ENCODE measurements around the gene F2R.

Gene F2R

DNA sequence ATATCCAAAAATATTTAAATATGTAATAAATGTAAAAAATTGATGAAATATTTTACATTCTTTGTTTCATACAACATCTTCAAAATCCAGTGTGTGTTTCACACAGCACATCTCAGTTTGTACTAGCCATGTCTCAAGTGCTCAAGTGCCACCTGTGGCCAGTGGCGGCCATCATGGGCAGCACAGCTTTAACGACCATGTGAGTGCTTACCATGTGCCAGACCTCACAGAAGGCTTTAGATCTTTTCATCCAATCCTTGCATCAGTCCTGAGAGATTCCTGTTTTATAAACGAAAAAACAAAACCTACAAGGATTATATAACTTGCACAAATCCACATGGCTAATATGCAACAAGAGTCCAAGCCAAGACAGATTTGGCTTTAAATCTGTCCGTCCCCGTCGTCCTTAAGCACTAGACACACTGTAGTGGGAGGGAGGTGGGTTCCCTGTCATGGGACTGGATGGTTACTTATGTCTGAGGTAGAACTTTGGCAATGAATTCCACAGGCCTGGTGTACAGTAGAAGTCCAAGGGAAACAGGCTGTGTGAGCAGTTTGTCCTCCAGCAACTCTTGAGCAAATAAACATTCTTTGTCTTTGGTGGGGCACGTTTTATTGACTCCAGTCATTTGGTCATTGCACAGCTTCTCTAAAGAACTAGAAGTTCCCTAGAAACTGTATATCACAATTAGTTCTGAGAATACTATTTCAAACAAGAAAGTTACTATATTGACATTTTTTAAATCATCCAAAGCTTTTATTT, 25.0 kb upstream of the F2R start:
- DNase-seq, result no peak

- DNase-seq, result no peak
Measured at GRCh38 chr5:76691467-76692273, 24.3 kb upstream of the F2R start.

GRCh38 chr5:76692274-76692540, 23.7 kb upstream of the F2R start:
- DNase-seq, result no peak

- DNase-seq, result no peak
Measured at GRCh38 chr5:76692651-76693050, 23.3 kb upstream of the F2R start.

GRCh38 chr5:76693141-76693540, 22.8 kb upstream of the F2R start:
- no peak for DNase-seq

DNA sequence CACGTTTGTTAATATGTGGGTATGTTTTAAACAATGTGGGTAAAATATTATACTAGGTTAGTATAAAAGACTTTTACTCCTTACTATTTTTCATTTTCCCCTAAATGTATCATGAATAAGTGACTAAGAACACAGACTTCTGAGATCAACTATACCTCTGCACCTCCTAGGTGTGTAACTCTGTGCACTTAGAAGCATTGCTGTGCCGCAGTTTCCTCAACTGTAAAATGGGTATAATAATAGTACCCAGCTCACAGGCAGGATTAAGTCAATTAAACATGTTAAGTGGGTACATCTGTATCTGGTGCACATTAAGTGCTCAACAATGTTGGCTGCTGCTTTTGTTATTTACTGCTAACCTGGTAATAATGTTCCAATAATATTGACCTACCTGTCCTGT, 21.6 kb upstream of the F2R start:
- DNase-seq, result no peak

- no peak for DNase-seq
Measured at GRCh38 chr5:76695346-76695745, 20.6 kb upstream of the F2R start.

- no peak for DNase-seq
Measured at GRCh38 chr5:76696251-76696650, 19.7 kb upstream of the F2R start.

- no peak for DNase-seq
Measured at GRCh38 chr5:76697670-76698069, 18.3 kb upstream of the F2R start.

DNA sequence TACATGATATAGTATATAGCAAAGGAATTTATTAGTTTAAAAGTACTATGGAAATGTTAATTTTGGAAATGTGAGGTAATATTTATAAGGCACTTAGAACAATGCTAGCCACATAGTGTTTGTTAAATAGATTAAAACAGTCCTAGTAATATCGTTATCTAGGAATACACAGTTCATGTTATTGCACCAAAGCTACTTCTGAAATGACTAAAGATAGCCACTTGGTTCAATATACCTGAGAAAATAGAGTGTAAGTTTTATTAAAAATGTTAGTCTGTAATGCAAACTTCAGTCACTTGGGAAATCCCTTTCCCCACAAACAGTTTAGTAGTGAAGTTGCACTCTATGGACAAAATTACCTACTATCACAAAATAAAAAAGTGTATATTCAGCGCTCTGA, 15.4 kb upstream of the F2R start:
- no peak for DNase-seq

GRCh38 chr5:76701298-76701697, 14.6 kb upstream of the F2R start:
- DNase-seq, result no peak

DNA sequence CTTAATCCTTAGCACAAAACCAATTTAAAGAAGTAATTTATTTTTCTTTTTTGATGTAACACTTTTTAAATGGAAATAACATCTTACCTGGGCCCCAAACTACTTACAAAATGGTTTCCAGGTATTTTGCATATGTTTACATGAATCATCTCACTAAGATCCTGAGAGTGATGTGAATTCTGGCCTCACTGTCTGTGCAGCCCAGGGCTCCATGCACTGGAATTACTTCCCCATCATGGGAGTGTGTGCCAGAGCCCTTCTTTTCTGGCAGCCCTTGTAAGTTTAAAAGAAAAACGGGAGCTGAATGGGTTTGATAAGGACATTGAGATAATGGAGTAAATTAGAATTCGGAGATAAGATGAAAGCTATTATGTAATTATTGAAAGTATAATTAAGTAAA, 12.2 kb upstream of the F2R start:
- no peak for DNase-seq

DNA sequence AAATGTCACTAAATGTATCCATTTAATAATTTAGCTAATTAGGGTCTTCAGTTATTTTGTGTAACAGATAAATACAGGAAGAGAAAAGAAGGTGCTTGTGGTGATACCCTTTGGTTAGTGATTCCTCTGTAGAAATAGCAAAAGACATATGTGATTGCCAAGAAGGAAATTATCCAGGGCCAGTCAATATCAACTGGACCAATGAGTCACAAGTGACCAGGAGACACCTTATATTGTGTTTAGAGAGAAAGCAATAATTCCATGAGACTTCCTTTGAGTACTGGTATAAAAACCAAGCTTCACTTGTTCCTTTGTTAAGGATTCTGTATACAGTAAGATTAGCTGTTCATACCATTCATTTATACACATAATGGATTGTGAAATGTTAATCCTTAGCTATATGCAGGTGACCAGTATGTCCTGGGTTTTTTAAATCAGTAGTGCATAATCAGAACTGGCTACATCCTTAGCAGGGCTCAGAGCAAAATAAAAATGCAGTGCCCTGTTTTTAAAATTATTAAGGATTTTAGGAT, 11.7 kb upstream of the F2R start:
- no peak for DNase-seq

- DNase-seq, result no peak
Measured at GRCh38 chr5:76705574-76705973, 10.4 kb upstream of the F2R start.

- no peak for DNase-seq
Measured at GRCh38 chr5:76709762-76710161, 6.2 kb upstream of the F2R start.

DNA sequence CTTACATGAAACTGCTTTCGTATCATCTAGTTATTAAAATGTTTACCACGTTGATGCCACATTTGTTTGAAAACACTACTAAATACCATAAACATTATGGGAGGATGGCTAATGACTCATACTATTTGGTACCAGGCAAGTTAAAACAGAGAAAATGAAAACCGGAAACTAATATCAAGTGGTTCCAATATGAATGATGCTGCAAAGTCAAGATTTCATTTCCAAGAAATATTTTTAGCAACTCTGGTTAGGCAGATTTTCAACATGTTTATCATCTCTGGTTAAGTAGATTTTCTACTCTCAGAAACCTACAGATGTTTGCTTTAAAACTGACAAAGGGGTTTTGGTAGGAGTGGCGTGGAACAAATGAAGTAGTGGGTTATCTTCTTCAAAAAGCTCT, 4.9 kb upstream of the F2R start:
- DNase-seq, result no peak

DNA sequence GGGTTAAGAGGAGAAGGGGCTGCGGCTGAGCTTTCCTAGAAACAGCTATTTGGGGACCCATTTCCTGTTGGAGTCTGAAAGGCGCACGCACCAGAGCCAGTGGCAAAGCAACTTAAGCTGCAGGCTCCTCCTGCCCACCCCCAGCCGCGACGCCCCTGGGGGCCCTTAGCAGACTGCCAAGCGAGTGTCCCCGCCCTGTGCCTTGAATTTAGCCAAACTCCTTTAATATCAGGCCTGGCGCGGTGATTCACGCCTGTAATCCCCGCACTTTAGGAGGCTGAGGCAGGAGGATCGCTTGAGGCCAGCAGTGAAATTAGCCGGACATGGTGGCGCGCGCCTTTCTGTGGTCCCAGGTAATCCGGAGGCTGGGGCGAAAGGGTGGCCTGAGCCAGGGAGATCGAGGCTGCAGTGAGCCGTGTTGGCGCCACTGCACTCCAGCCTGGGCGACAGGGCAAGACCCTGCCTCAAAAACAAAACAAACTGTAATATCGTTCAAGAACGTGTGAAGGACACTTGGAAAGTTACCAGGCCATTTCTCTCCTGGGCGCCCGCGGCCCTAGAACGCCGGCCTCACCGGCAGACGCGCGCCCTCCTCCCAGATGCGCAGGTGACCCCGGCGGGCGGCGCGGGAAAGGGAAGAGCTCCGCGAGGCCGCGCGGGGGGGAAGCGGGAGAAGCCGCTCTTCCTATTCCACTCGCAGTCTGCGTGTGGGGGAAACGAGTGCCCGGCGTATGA, 1.0 kb upstream of the F2R start:
- no peak for DNase-seq

DNA sequence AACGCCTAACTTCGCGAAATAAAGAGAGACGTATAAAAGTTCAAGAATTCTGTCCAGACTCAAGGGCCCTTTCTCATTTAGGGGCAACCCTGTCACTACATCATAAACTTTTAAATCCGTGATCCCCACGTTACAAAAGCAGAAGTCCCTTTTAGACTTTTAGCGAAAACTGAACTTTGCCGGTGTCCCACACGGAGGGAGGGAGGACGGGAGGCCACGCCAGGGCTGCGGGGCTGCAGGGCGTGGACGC, 515 bp upstream of the F2R start:
- DNase-seq, result peak; percentile 58

DNA sequence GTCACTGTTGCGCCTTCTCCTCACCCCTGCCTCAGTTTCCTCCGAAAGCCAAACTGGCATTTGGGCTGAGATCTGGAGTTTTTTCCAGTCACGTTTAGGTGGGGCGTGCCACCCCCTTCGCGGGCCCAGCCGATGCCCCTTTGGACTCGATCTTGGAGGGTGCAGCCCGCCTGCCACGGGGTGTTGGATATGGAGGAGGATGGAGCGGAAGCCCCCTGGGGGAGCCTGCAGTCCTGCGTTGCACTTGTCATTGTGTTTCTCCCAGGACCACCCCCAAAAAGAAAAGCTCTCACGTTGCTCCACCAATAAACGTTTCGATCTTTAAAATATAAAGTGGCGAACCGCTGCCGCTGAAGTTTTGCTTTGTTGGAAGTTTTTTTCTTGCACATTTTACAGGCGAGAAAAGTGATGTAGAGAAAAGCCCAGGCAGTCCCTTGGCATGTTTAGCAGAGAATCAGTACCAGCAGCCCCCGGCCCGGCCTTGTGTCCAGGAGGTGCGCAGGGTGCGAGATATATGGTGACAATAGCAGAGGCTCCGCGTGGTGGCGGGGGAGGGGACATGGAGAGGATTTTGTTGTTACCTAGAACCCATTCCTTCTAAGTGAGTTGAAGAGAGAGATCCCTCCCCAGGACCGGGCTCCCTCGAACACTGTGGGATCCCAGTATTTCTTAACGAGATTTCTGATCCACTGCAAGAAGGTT, 681 bp downstream of the F2R start:
- DNase-seq, result peak; percentile 48

DNA sequence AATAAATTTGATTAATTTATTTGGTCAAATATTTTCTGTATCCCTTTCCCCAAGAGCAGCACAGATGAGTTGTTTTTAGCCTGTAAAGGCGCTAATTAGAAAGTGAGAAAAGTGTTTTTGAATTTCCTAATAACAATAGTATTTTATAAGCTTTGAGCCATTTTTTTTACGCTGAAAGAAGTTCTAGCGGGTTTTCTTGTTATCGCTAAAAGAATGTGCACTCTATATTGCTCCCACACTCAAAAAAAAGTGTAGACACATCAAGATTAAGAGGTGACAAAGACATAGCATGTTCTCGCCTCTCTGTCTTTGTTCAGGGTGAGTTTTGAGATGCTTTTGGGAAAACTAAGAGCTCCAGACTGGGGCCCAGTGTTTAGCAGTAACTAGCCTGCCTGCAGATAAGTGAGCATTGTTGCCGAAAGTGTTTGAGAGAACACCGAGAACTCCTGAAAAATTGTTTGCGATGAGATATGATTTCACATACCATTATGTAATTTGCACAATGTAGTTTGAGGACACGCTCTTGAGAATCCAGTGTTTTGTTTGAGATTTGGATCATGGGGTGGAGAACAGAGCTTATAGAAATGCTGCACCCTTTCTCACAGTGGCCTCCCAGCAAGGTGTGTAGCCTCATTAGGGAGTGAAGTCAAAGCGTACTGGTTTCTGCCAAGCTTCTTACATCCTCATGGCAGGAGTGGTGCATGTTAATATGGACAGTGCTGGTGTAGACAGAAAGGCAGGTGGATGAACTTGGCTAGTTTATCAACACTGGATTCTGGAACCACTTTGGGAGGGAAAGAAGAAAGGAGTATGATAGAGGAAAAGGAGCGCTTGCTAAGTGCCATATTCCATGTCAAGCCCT, 1.5 kb downstream of the F2R start:
- DNase-seq, result no peak

DNA sequence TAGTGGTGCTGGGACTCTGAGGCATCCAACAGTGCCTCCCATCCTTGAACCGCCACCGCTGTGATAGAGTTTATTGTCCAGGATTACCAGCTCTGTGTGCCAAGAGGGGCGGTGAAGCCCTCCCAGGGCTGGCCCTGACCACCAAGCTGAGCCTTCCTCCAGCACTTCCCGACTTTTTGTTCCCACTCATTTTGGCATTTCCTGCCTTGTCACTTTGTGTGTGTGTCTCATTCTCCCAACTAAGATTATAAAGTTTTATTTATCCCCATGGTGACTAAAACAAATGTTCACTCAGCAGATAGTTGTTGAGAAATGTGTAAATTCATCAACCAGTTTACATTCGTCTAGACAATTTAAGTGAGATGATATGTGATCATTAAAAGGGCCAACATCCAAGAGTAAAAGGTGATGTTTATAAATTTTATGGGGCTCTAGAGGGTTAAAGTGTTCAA, 2.5 kb downstream of the F2R start:
- DNase-seq, result no peak

GRCh38 chr5:76718880-76719279, 3.0 kb downstream of the F2R start:
- no peak for DNase-seq
